HEK293 (cell line): ENCODE results near the gene GPR146.
"Not testable (repeated sequence)": the region's sequence is repeated elsewhere in the genome, so short reads cannot be mapped to it uniquely, and the experiment has no call there.

Source experiments
- CTCF ChIA-PET: fragments of 350-600 bp; formaldehyde crosslinking; extraction: SDS; loops from one replicate; lab custom pipeline; 2021; ENCODE audit warnings: antibody characterized with exemption; lab: Yijun Ruan, JAX
- POLR2A ChIA-PET: fragments of 300-600 bp; formaldehyde crosslinking; extraction: SDS; loops from one replicate; lab custom pipeline; 2020; ENCODE audit warnings: antibody characterized with exemption, inconsistent platforms; lab: Yijun Ruan, JAX
- H3K27ac ChIP-seq: fragments of 200-500 bp; sonication (Bioruptor generic); 2 replicates; pipeline ENCODE4 v1.5.1; 2014; ENCODE audit warnings: low read depth, low read length, control low read depth, inconsistent platforms; ENCODE audit errors: extremely low read depth
- H3K36me3 ChIP-seq, 2 experiments: fragments of 200-500 bp in 1 of 2; sonication (Bioruptor generic) in 1 of 2; 1 replicate in 1 of 2; 2 replicates in 1 of 2; pipeline ENCODE4 v1.5.1; 2014 to 2017; ENCODE audit warnings: inconsistent platforms in 2 of 2, low read length in 2 of 2; ENCODE audit not compliant: control insufficient read depth in 2 of 2, insufficient read depth in 1 of 2
- H3K4me1 ChIP-seq: fragments of 200-500 bp; sonication (Bioruptor generic); 2 replicates; pipeline ENCODE4 v1.5.1; 2014; ENCODE audit warnings: mild to moderate bottlenecking, low read length, inconsistent platforms; ENCODE audit not compliant: control insufficient read depth, insufficient read depth
- H3K4me3 ChIP-seq: 2 replicates; pipeline ENCODE4 v1.5.1; 2011; ENCODE audit warnings: low read depth, mild to moderate bottlenecking, control low read depth, low read length, moderate library complexity
- H3K9me3 ChIP-seq: fragments of 200-500 bp; sonication (Bioruptor generic); 2 replicates; pipeline ENCODE4 v1.5.1; 2014; ENCODE audit warnings: low read depth, low read length, inconsistent platforms; ENCODE audit not compliant: control insufficient read depth, insufficient read depth
- KLF16 ChIP-seq: fragments of 450-650 bp; formaldehyde crosslinking; IDR thresholded peaks from 2 replicates; pipeline ENCODE4 v1.5.1; 2017; ENCODE audit warnings: missing biosample characterization, missing genetic modification characterization
- YY2 ChIP-seq: fragments of 450-650 bp; formaldehyde crosslinking; IDR thresholded peaks from 2 replicates; pipeline ENCODE4 v1.5.1; 2016; ENCODE audit warnings: missing biosample characterization, missing genetic modification characterization
- ZNF223 ChIP-seq: fragments of 450-650 bp; formaldehyde crosslinking; IDR thresholded peaks from 2 replicates; pipeline ENCODE4 v1.5.1; 2016; ENCODE audit warnings: missing biosample characterization, missing genetic modification characterization
- ZNF341 ChIP-seq: fragments of 450-650 bp; formaldehyde crosslinking; IDR thresholded peaks from 2 replicates; pipeline ENCODE4; 2016; ENCODE audit warnings: low read depth, missing biosample characterization, missing genetic modification characterization
- ZNF501 ChIP-seq: fragments of 450-650 bp; formaldehyde crosslinking; IDR thresholded peaks from 2 replicates; pipeline ENCODE4 v1.5.1; 2016; ENCODE audit warnings: missing biosample characterization, missing genetic modification characterization
- ZNF544 ChIP-seq: fragments of 450-650 bp; formaldehyde crosslinking; IDR thresholded peaks from 2 replicates; pipeline ENCODE4 v1.5.0; 2017; ENCODE audit warnings: missing biosample characterization, missing genetic modification characterization
- TF ChIP-seq, protein P1 (sequence below): fragments of 450-650 bp; formaldehyde crosslinking; optimal IDR thresholded peaks from 2 replicates; pipeline ENCODE3; 2016; ENCODE audit warnings: missing biosample characterization, mild to moderate bottlenecking, missing genetic modification characterization
- TF ChIP-seq, protein P2 (sequence below): fragments of 450-650 bp; formaldehyde crosslinking; IDR thresholded peaks from 2 replicates; pipeline ENCODE4 v1.5.1; 2017; ENCODE audit warnings: missing biosample characterization, missing genetic modification characterization
- TF ChIP-seq, protein P3 (sequence below): IDR thresholded peaks from 2 replicates; pipeline ENCODE4 v1.6.1; 2011; ENCODE audit warnings: mild to moderate bottlenecking, low read depth, low read length, borderline replicate concordance
- TF ChIP-seq, protein P4 (sequence below): fragments of 450-650 bp; IDR thresholded peaks from 2 replicates; pipeline ENCODE4 v1.5.1; 2018; ENCODE audit warnings: missing biosample characterization, missing genetic modification characterization
- TF ChIP-seq, protein P5 (sequence below): fragments of 450-650 bp; formaldehyde crosslinking; IDR thresholded peaks from 2 replicates; pipeline ENCODE4 v1.5.0; 2017; ENCODE audit warnings: missing biosample characterization, missing genetic modification characterization, borderline replicate concordance

The GPR146 gene

DNA sequence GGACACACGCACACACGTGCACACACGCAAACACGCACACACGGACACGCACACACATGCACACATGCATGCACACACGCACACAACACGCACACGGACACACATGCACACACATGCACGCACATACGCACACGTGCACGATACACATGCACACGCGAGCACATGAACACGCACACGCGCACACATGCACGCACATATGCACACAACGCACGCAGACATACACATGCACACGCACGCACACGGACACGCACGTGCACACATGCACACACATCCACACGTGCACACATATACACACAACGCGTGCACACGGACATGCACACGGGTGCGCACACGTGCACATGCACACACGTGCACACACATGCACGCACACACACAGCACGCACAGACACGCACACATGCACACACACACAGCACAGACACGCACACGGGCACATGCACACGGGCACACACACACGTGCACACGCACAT, 26.2 kb downstream of the GPR146 start:
- Histone ChIP-seq H3K4me1 (no peaks in the 10 kb centered on the region), H3K36me3 (no peaks in the 10 kb centered on the region), H3K27ac (no peak overlapping the region), H3K9me3 (no peaks in the 10 kb centered on the region), H3K4me3 (no peak overlapping the region)
- TF ChIP-seq ZNF544 (tag by site-specific recombination) = no peak
- TF ChIP-seq, protein P1, sequence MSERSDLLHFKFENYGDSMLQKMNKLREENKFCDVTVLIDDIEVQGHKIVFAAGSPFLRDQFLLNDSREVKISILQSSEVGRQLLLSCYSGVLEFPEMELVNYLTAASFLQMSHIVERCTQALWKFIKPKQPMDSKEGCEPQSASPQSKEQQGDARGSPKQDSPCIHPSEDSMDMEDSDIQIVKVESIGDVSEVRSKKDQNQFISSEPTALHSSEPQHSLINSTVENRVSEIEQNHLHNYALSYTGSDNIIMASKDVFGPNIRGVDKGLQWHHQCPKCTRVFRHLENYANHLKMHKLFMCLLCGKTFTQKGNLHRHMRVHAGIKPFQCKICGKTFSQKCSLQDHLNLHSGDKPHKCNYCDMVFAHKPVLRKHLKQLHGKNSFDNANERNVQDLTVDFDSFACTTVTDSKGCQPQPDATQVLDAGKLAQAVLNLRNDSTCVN (tag by site-specific recombination) = peak; percentile 15
- TF ChIP-seq ZNF223 (tag by site-specific recombination) = no peak
- TF ChIP-seq, protein P2, sequence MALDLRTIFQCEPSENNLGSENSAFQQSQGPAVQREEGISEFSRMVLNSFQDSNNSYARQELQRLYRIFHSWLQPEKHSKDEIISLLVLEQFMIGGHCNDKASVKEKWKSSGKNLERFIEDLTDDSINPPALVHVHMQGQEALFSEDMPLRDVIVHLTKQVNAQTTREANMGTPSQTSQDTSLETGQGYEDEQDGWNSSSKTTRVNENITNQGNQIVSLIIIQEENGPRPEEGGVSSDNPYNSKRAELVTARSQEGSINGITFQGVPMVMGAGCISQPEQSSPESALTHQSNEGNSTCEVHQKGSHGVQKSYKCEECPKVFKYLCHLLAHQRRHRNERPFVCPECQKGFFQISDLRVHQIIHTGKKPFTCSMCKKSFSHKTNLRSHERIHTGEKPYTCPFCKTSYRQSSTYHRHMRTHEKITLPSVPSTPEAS = peak; percentile 85
- ChIA-PET CTCF (no interaction called here), POLR2A (no interaction called here)

DNA sequence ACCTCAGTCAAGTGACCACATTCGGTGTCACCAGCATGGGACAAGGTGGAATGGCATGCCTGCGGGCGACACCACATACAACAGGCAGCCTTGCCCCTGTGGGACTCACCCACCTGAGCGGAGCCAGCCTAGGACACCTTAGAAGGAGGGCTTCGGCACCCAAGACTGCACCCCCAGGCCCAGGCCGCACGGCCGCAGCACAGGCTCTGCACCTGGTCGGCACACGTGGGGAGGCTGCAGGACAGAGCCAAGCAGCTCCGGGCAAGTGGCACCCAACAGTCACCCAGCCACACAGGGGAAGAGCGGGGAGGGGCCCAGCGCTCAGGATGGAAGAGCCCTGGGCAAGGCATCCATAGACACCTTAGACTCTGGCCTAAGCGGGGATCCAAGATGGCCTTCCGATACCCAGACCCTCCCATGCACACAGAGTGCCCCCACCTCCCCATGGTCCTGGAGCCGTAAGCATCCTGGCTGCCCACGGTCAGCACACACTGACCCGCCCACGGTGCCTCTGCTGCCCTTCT, 27.4 kb downstream of the GPR146 start:
- Histone ChIP-seq H3K36me3 (no peaks in the 10 kb centered on the region), H3K9me3 (no peaks in the 10 kb centered on the region), H3K4me1 (no peaks in the 10 kb centered on the region), H3K4me3 (no peak overlapping the region), H3K27ac (no peak overlapping the region)
- POLR2A ChIA-PET = no interaction called here
- CTCF ChIA-PET = interaction anchor here (2.4 kb wide), 1 partner anchor 15 kb away, joined by 7 read pairs; no protein-coding TSS in a partner anchor
- peak; percentile 60 for TF ChIP-seq ZNF341 (tag by site-specific recombination)
- TF ChIP-seq, protein P3, sequence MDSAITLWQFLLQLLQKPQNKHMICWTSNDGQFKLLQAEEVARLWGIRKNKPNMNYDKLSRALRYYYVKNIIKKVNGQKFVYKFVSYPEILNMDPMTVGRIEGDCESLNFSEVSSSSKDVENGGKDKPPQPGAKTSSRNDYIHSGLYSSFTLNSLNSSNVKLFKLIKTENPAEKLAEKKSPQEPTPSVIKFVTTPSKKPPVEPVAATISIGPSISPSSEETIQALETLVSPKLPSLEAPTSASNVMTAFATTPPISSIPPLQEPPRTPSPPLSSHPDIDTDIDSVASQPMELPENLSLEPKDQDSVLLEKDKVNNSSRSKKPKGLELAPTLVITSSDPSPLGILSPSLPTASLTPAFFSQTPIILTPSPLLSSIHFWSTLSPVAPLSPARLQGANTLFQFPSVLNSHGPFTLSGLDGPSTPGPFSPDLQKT = no peak

DNA sequence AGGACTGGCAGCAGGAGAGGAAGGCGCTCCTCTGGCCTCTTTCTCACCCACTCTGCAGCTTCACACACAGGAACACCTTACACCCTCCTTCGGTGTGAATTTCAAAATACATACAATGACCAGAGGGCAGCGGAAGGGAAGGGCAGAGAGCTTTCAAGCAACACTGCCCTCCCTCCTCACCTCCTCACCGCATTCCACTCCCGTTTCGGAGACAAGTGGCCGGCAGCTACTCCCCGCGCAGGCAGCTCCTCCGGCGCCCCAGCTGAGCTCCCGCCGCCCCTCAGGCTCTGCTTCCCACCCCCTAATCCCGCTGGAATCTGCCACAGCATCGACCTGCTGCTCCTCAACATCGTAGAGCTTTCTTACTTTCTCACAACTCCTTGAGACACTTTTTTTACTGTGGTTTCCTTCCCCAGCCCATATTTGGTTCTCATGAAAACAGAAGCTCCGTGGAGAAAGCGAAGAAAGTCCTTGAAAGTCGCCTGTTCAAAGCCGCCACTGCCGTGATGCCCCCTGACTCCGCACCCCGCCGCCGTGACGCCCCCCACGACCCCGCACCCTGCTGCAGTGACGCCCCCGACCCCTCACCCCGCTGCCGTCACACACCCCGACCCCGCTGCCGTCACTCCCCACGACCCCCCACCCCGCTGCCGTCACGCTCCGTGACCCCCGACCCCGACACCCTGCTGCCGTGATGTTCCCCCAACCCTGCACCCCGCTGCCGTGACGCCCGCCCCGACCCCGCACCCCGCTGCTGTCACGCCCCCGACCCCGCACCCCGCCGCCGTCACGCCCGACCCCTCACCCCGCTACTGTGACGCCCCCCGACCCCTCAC, 29.0 kb downstream of the GPR146 start:
- TF ChIP-seq ZNF501 (tag by site-specific recombination) (no peak), YY2 (tag by site-specific recombination) (no peak), KLF16 (no peak)
- TF ChIP-seq, protein P4, sequence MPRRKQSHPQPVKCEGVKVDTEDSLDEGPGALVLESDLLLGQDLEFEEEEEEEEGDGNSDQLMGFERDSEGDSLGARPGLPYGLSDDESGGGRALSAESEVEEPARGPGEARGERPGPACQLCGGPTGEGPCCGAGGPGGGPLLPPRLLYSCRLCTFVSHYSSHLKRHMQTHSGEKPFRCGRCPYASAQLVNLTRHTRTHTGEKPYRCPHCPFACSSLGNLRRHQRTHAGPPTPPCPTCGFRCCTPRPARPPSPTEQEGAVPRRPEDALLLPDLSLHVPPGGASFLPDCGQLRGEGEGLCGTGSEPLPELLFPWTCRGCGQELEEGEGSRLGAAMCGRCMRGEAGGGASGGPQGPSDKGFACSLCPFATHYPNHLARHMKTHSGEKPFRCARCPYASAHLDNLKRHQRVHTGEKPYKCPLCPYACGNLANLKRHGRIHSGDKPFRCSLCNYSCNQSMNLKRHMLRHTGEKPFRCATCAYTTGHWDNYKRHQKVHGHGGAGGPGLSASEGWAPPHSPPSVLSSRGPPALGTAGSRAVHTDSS (tag by site-specific recombination) = no peak
- TF ChIP-seq, protein P1 (tag by site-specific recombination) = no peak
- TF ChIP-seq, protein P5, sequence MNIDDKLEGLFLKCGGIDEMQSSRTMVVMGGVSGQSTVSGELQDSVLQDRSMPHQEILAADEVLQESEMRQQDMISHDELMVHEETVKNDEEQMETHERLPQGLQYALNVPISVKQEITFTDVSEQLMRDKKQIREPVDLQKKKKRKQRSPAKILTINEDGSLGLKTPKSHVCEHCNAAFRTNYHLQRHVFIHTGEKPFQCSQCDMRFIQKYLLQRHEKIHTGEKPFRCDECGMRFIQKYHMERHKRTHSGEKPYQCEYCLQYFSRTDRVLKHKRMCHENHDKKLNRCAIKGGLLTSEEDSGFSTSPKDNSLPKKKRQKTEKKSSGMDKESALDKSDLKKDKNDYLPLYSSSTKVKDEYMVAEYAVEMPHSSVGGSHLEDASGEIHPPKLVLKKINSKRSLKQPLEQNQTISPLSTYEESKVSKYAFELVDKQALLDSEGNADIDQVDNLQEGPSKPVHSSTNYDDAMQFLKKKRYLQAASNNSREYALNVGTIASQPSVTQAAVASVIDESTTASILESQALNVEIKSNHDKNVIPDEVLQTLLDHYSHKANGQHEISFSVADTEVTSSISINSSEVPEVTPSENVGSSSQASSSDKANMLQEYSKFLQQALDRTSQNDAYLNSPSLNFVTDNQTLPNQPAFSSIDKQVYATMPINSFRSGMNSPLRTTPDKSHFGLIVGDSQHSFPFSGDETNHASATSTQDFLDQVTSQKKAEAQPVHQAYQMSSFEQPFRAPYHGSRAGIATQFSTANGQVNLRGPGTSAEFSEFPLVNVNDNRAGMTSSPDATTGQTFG (tag by site-specific recombination) = no peak
- TF ChIP-seq, all 188 proteins: peak for 0
- Histone ChIP-seq H3K4me3 (no peak overlapping the region), H3K4me1 (no peaks in the 10 kb centered on the region), H3K27ac (no peak overlapping the region), H3K36me3 (no peaks in the 10 kb centered on the region), H3K9me3 (no peaks in the 10 kb centered on the region)
- CTCF ChIA-PET = interaction anchor here (1.0 to 2.4 kb wide), 3 partner anchors 13 to 80 kb away, joined by 3 to 7 read pairs (median 6); no protein-coding TSS in a partner anchor
- POLR2A ChIA-PET = interaction anchor here (0.7 kb wide), 1 partner anchor 15 kb away, joined by 6 read pairs; no protein-coding TSS in a partner anchor

DNA sequence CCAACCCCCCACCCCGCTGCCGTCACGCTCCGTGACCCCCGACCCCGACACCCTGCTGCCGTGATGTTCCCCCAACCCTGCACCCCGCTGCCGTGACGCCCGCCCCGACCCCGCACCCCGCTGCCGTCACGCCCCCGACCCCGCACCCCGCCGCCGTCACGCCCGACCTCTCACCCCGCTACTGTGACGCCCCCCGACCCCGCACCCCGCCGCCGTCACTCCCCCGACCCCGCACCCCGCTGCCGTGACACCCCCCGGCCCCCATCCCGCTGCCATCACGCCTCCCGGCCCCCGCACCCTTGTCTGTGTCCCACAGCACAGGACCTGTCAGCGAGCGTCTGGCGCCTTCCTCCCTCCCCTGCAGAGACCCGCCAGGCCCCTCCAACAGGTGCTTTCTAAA, 29.7 kb downstream of the GPR146 start:
- H3K4me3 ChIP-seq, H3K36me3 ChIP-seq, H3K27ac ChIP-seq, H3K4me1 ChIP-seq, H3K9me3 ChIP-seq, CTCF ChIA-PET, POLR2A ChIA-PET: not testable (repeated sequence)
